Kidney (tissue), 14 donors: Measurements from ENCODE around the gene TSPAN13. TPM values are rescaled to one million over a fixed set of nuclear protein-coding genes. Genes with fewer than 3 reads are reported as not detected.

Source experiments
- DNase-seq, 5 donors: peaks; one replicate each; pipeline ENCODE4 v3.0.0-alpha.2; 2013 to 2020
- FAIRE-seq: peaks from 2 replicates; lab custom pipeline; 2012; peaks lifted over from hg19 to GRCh38; lab: Jason Lieb, UNC
- H3K27ac ChIP-seq, 2 donors: one replicate each; pipeline ENCODE4 v1.7.0; 2013; ENCODE audit warnings: low read depth in 2 of 2, low read length in 2 of 2, inconsistent platforms in 1 of 2
- H3K27me3 ChIP-seq: one replicate; pipeline ENCODE4 v1.7.1; 2013; ENCODE audit warnings: low read length, inconsistent platforms; ENCODE audit not compliant: control insufficient read depth, insufficient read depth
- H3K36me3 ChIP-seq, 3 donors: one replicate each; pipeline versions ENCODE4 v1.7.0 to v1.7.1; 2013; ENCODE audit warnings: low read length in 3 of 3, control low read depth in 1 of 3, inconsistent platforms in 1 of 3; ENCODE audit not compliant: insufficient read depth in 3 of 3, control insufficient read depth in 2 of 3
- H3K4me1 ChIP-seq, 3 donors: one replicate each; pipeline versions ENCODE4 v1.7.0 to v1.7.1; 2013; ENCODE audit warnings: low read length in 3 of 3, inconsistent platforms in 1 of 3, low read depth in 1 of 3; ENCODE audit not compliant: control insufficient read depth in 2 of 3, insufficient read depth in 2 of 3
- H3K4me3 ChIP-seq, 3 donors: one replicate each; pipeline versions ENCODE4 v1.7.0 to v1.8.1; 2013; ENCODE audit warnings: low read length in 3 of 3, control low read depth in 1 of 3, inconsistent platforms in 1 of 3
- H3K9ac ChIP-seq, 3 donors: one replicate each; pipeline versions ENCODE4 v1.7.0 to v1.7.1; 2013; ENCODE audit warnings: low read length in 3 of 3, control low read depth in 1 of 3, inconsistent platforms in 1 of 3
- H3K9me3 ChIP-seq, 3 donors: one replicate each; pipeline versions ENCODE4 v1.7.0 to v1.7.1; 2013; ENCODE audit warnings: low read length in 3 of 3, control low read depth in 1 of 3, inconsistent platforms in 1 of 3; ENCODE audit not compliant: control insufficient read depth in 2 of 3, insufficient read depth in 1 of 3
- intact Hi-C: fragments of 100-400 bp; cut with DNase I; formaldehyde crosslinking; loops from one replicate; pipeline ENCODE4 v1.11.1; 2022
- polyA plus RNA-seq: library from polyadenylated mRNA; stranded (reverse); fragments of 350-450 nt; fragmentation: Illumina TruSeq; extraction: RNeasy Lipid Tissue Mini Kit (QIAGEN cat#74804); gene quantifications from one replicate; pipeline ENCODE4 v1.2.3, GENCODE V29; 2014; ENCODE audit warnings: low read depth, low replicate concordance; ENCODE audit not compliant: insufficient read depth
- total RNA-seq: library from RNA; stranded (reverse); fragmentation: NEBNext Ultra II Directional; extraction: Animal tissue kit (Norgen Biotek cat#: 25700); gene quantifications from one replicate; pipeline ENCODE4 v1.2.1, GENCODE V29; 2021
- TF ChIP-seq, protein P1 (sequence below): IDR thresholded peaks from 3 replicates; pipeline ENCODE4 v1.5.1; 2012; ENCODE audit warnings: mild to moderate bottlenecking, moderate library complexity, borderline replicate concordance; ENCODE audit not compliant: insufficient read depth; ENCODE audit errors: extremely low read depth
- donor health status: control.
- donor health status: control.
- donor health status: control.
- donor health status: control.
- donor health status: control.
- donor health status: DM: yes; HTN: yes; CAD: no.
- donor health status: Normal renal cell carcinoma (clear cell type).

The TSPAN13 gene
- total and polyA plus RNA-seq, 2 donors from 2014 or later, result 10.2 to 23.8 TPM

DNA sequence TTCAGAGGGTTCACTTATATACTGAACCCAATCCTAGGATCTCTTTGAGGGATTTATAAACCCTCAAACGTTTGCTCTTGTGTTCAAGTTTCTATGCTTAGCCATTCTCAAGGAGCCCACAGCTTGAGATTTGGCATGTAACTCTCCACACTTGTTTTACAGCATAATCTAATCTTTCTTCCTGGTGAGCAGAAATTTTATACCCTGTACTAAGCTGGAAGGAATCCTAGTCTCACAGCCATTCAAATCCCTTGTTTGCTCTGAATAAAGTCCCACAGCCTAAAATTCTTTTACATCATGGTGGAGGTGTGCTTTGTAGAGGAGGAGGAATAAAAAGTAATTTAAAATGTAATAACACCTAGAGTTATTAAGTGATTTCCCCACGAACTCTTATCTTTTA is 56.6 kb downstream of the TSPAN13 start:
- Histone ChIP-seq H3K4me3 (no peak overlapping the region), H3K27ac (no peak overlapping the region), H3K36me3 (no peaks in the 10 kb centered on the region), H3K27me3 (no peaks in the 10 kb centered on the region), H3K4me1 (no peaks in the 10 kb centered on the region), H3K9ac (no peak overlapping the region), H3K9me3 (no peaks in the 10 kb centered on the region)
- TF ChIP-seq, protein P1, sequence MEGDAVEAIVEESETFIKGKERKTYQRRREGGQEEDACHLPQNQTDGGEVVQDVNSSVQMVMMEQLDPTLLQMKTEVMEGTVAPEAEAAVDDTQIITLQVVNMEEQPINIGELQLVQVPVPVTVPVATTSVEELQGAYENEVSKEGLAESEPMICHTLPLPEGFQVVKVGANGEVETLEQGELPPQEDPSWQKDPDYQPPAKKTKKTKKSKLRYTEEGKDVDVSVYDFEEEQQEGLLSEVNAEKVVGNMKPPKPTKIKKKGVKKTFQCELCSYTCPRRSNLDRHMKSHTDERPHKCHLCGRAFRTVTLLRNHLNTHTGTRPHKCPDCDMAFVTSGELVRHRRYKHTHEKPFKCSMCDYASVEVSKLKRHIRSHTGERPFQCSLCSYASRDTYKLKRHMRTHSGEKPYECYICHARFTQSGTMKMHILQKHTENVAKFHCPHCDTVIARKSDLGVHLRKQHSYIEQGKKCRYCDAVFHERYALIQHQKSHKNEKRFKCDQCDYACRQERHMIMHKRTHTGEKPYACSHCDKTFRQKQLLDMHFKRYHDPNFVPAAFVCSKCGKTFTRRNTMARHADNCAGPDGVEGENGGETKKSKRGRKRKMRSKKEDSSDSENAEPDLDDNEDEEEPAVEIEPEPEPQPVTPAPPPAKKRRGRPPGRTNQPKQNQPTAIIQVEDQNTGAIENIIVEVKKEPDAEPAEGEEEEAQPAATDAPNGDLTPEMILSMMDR, result no peak
- FAIRE-seq (no peak), DNase-seq (no peak)
- intact Hi-C loops, result no loop called here

DNA sequence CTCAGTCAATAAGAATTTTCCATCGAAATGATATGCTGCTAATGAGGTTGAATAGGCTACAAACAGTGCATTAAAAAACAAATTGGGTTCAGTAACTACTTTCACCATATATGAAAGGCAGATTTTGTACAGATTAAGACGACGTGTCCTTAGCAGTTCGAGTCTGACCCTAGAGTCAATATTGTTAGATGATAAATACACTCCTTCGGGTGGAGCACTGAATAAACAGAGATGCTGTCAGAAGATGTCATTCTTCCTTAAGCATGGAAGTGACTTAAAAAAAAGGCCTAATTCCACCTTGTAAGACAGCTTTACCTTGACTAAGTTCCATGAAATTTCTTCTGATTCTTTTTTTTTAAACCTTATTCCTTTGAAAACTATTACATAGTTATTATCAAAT is 57.0 kb downstream of the TSPAN13 start:
- H3K4me1 ChIP-seq, result no peaks in the 10 kb centered on the region
- no peak overlapping the region for H3K27ac ChIP-seq
- no peak for DNase-seq
- no peak overlapping the region for H3K9ac ChIP-seq
- no peak for FAIRE-seq
- H3K4me3 ChIP-seq, result no peak overlapping the region
- TF ChIP-seq, protein P1, result no peak
- H3K36me3 ChIP-seq, result no peaks in the 10 kb centered on the region
- intact Hi-C loops, result no loop called here
- no peaks in the 10 kb centered on the region for H3K9me3 ChIP-seq
- H3K27me3 ChIP-seq, result no peaks in the 10 kb centered on the region

DNA sequence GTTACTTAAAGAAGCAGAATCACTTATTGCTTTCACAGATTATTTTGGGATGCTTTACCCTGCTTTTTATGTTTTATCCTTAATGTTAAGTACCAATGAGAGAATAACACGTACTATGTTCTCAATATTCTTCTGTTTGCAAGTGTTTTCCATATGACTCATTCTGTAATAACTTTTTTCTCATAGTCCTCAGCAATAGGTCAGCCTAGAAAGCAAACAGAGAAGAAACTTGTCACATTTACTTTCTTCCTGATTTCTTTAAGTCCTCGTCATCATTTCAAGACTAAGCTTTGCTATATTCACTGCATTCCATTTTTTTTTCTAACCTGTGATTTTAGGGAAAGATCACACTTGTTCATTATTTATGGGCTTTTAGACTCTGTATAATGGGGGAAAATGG is 58.0 kb downstream of the TSPAN13 start:
- no peaks in the 10 kb centered on the region for H3K9me3 ChIP-seq
- intact Hi-C loops, result no loop called here

More for the DNA sequence above, 58.0 kb downstream of the TSPAN13 start:
- DNase-seq (no peak), FAIRE-seq (no peak)
- Histone ChIP-seq H3K36me3 (no peaks in the 10 kb centered on the region), H3K9ac (no peak overlapping the region), H3K4me1 (no peaks in the 10 kb centered on the region), H3K27me3 (no peaks in the 10 kb centered on the region), H3K4me3 (no peak overlapping the region), H3K27ac (no peak overlapping the region)
- TF ChIP-seq, protein P1, result no peak
